ENCODE data around the gene VAV3.

VAV3 gene

GRCh38 chr1:107664982-107665925 is 299.7 kb downstream of the VAV3 start:
- POLR2A ChIA-PET, result no interaction called here
- TF ChIP-seq CTCF (IDR thresholded peaks at IDR 0.05; ENCODE audit: control extremely low read depth, extremely low read depth, low read depth, missing control alignments), result no peak
- CTCF ChIA-PET, result interaction anchor here (0.8 to 1.0 kb wide), 3 partner anchors 21 to 36 kb away, joined by 3 read pairs; no protein-coding TSS in a partner anchor
- no peak for DNase-seq (ENCODE audit: extremely low spot score)

GRCh38 chr1:107662971-107663370 is 302.0 kb downstream of the VAV3 start:
- CTCF ChIA-PET, result interaction anchor here (1.1 to 1.9 kb wide), 3 partner anchors 9 to 63 kb away, joined by 3 to 4 read pairs (median 3); no protein-coding TSS in a partner anchor
- no peak for DNase-seq (ENCODE audit: extremely low spot score)
- POLR2A ChIA-PET, result no interaction called here
- no peak for TF ChIP-seq CTCF (IDR thresholded peaks at IDR 0.05; ENCODE audit: control extremely low read depth, extremely low read depth, low read depth, missing control alignments)

GRCh38 chr1:107661158-107661557 is 303.8 kb downstream of the VAV3 start:
- ChIA-PET POLR2A (no interaction called here), CTCF (no interaction called here)
- no peak for TF ChIP-seq CTCF (IDR thresholded peaks at IDR 0.05; ENCODE audit: control extremely low read depth, extremely low read depth, low read depth, missing control alignments)
- DNase-seq (ENCODE audit: extremely low spot score), result no peak

GRCh38 chr1:107659961-107660360 is 305.0 kb downstream of the VAV3 start:
- POLR2A ChIA-PET, result no interaction called here
- CTCF ChIA-PET, result no interaction called here
- no peak for DNase-seq (ENCODE audit: extremely low spot score)
- no peak for TF ChIP-seq CTCF (IDR thresholded peaks at IDR 0.05; ENCODE audit: control extremely low read depth, extremely low read depth, low read depth, missing control alignments)

- no peak for TF ChIP-seq CTCF (IDR thresholded peaks at IDR 0.05; ENCODE audit: control extremely low read depth, extremely low read depth, low read depth, missing control alignments)
- ChIA-PET CTCF (no interaction called here), POLR2A (no interaction called here)
- no peak for DNase-seq (ENCODE audit: extremely low spot score)
Measured at GRCh38 chr1:107657356-107657755, 307.6 kb downstream of the VAV3 start.

GRCh38 chr1:107653765-107654164 is 311.2 kb downstream of the VAV3 start:
- ChIA-PET CTCF (interaction anchor here (1.7 kb wide), 1 partner anchor 13 kb away, joined by 5 read pairs; no protein-coding TSS in a partner anchor), POLR2A (no interaction called here)
- no peak for TF ChIP-seq CTCF (IDR thresholded peaks at IDR 0.05; ENCODE audit: control extremely low read depth, extremely low read depth, low read depth, missing control alignments)
- DNase-seq (ENCODE audit: extremely low spot score), result no peak

Measured in GM10248 (cell line).